Panc1 (cell line): ENCODE data around the gene RBM19. TPM values are rescaled to one million over a fixed set of nuclear protein-coding genes. Genes with fewer than 3 reads are reported as not detected.

Experiments used
- ATAC-seq: fragments of 200-7000 bp; cut with Tn5 transposase; 2 replicates; pipeline ENCODE4 v1.9.1; 2020; ENCODE audit warnings: mild to moderate bottlenecking, moderate library complexity
- BruUV-seq: library from RNA; stranded (reverse); fragments of 400-500 nt; replicated peaks from 2 replicates; lab custom pipeline; 2021; lab: Mats Ljungman, UMichigan
- CTCF ChIA-PET: fragments of 300-600 bp; sonication (Branson Sonifier 250); formaldehyde crosslinking; loops from one replicate; lab custom pipeline; 2022; ENCODE audit warnings: antibody characterized with exemption; lab: Charles Lee
- POLR2A ChIA-PET: fragments of 300-600 bp; sonication (Branson Sonifier 250); formaldehyde crosslinking; loops from one replicate; lab custom pipeline; 2022; ENCODE audit warnings: antibody characterized with exemption; lab: Charles Lee
- DNase-seq: peaks from one replicate; pipeline ENCODE4 v3.0.0-alpha.2; 2010; ENCODE audit warnings: low read depth, low spot score
- H3K27ac ChIP-seq: 2 replicates; pipeline ENCODE4 v1.5.1; 2011; ENCODE audit warnings: mild to moderate bottlenecking, low read length, inconsistent platforms
- H3K27me3 ChIP-seq: fragments of 200-500 bp; sonication (Bioruptor generic); 2 replicates; pipeline ENCODE4 v1.6.0; 2014; ENCODE audit warnings: low read length, inconsistent platforms; ENCODE audit not compliant: control insufficient read depth, insufficient read depth
- H3K36me3 ChIP-seq: fragments of 200-500 bp; sonication (Bioruptor generic); 2 replicates; pipeline ENCODE4 v1.5.1; 2014; ENCODE audit warnings: inconsistent platforms, mild to moderate bottlenecking, low read length, moderate library complexity; ENCODE audit not compliant: control insufficient read depth, insufficient read depth
- H3K4me1 ChIP-seq: 2 replicates; pipeline ENCODE4 v1.5.1; 2011; ENCODE audit warnings: inconsistent platforms, mild to moderate bottlenecking, low read length, moderate library complexity; ENCODE audit not compliant: control insufficient read depth, insufficient read depth
- H3K4me3 ChIP-seq, 2 experiments: 2 replicates each; pipeline ENCODE4 v1.5.1; 2011 to 2012; ENCODE audit warnings: low read depth in 2 of 2, low read length in 2 of 2, mild to moderate bottlenecking in 2 of 2, inconsistent platforms in 1 of 2, moderate library complexity in 1 of 2
- H3K9me3 ChIP-seq: fragments of 200-500 bp; sonication (Bioruptor generic); 2 replicates; pipeline ENCODE4 v1.5.1; 2014; ENCODE audit warnings: low read depth, mild to moderate bottlenecking, inconsistent platforms, low read length, moderate library complexity; ENCODE audit not compliant: control insufficient read depth, insufficient read depth
- CTCF ChIP-seq: fragments of 450-650 bp; IDR thresholded peaks from 2 replicates; pipeline ENCODE4 v1.5.1; 2017; ENCODE audit warnings: mild to moderate bottlenecking
- POLR2AphosphoS5 ChIP-seq: IDR thresholded peaks from 2 replicates; pipeline ENCODE4 v1.6.1; 2012; ENCODE audit warnings: mild to moderate bottlenecking, low read depth, low read length, moderate library complexity
- SIN3A ChIP-seq: IDR thresholded peaks from 2 replicates; pipeline ENCODE4 v1.6.1; 2012; ENCODE audit warnings: low read depth, mild to moderate bottlenecking, low read length, moderate library complexity, borderline replicate concordance; ENCODE audit not compliant: insufficient read depth
- TCF7L2 ChIP-seq: IDR thresholded peaks from 2 replicates; pipeline ENCODE4 v1.6.1; 2011; ENCODE audit warnings: mild to moderate bottlenecking, low read depth, low read length, inconsistent platforms
- in situ Hi-C: cut with HindIII; loops from 2 replicates; pipeline ENCODE4 v1.10.0; 2016; ENCODE audit warnings: low sequenced_read_pairs, low pct_unique_long_range_greater_than_20kb
- intact Hi-C: fragments of 100-400 bp; cut with micrococcal nuclease; formaldehyde crosslinking; loops from one replicate; pipeline ENCODE4 v1.10.0; 2022; ENCODE audit not compliant: unreplicated experiment
- total RNA-seq: library from RNA; stranded (reverse); gene quantifications from one replicate; pipeline ENCODE4 v1.2.1, GENCODE V29; 2021; ENCODE audit not compliant: unreplicated experiment
- TF ChIP-seq, protein P1 (sequence below), 2 experiments: IDR thresholded peaks; 2 replicates each; pipeline ENCODE4 v1.6.1; 2011 to 2012; ENCODE audit warnings: low read depth in 2 of 2, control low read depth in 1 of 2, low read length in 1 of 2, mild to moderate bottlenecking in 1 of 2, moderate library complexity in 1 of 2; ENCODE audit not compliant: insufficient read depth in 1 of 2

RBM19 gene
- total RNA-seq, 1 experiment from 2014 or later, result 44.8 TPM

GRCh38 chr12:113889076-113889475 lies 77.0 kb downstream of the RBM19 start:
- intact Hi-C loops, result no loop called here
- Histone ChIP-seq H3K9me3 (no peaks in the 10 kb centered on the region), H3K27me3 (no peaks in the 10 kb centered on the region), H3K4me1 (no peaks in the 10 kb centered on the region), H3K4me3 (no peak overlapping the region), H3K36me3 (no peaks in the 10 kb centered on the region), H3K27ac (no peak overlapping the region)
- ChIA-PET CTCF (no interaction called here), POLR2A (no interaction called here)
- in situ Hi-C loops, result no loop called here
- BruUV-seq, result no TSS peak
- DNase-seq (no peak), ATAC-seq (no peak)
- TF ChIP-seq CTCF (no peak), TCF7L2 (no peak), SIN3A (no peak), POLR2AphosphoS5 (no peak)
- TF ChIP-seq, protein P1, sequence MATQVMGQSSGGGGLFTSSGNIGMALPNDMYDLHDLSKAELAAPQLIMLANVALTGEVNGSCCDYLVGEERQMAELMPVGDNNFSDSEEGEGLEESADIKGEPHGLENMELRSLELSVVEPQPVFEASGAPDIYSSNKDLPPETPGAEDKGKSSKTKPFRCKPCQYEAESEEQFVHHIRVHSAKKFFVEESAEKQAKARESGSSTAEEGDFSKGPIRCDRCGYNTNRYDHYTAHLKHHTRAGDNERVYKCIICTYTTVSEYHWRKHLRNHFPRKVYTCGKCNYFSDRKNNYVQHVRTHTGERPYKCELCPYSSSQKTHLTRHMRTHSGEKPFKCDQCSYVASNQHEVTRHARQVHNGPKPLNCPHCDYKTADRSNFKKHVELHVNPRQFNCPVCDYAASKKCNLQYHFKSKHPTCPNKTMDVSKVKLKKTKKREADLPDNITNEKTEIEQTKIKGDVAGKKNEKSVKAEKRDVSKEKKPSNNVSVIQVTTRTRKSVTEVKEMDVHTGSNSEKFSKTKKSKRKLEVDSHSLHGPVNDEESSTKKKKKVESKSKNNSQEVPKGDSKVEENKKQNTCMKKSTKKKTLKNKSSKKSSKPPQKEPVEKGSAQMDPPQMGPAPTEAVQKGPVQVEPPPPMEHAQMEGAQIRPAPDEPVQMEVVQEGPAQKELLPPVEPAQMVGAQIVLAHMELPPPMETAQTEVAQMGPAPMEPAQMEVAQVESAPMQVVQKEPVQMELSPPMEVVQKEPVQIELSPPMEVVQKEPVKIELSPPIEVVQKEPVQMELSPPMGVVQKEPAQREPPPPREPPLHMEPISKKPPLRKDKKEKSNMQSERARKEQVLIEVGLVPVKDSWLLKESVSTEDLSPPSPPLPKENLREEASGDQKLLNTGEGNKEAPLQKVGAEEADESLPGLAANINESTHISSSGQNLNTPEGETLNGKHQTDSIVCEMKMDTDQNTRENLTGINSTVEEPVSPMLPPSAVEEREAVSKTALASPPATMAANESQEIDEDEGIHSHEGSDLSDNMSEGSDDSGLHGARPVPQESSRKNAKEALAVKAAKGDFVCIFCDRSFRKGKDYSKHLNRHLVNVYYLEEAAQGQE (IDR thresholded peaks at IDR 0.05; ENCODE audit: insufficient read depth in 1 of 2, low read depth in 2 of 2, low read length in 1 of 2), result no peak

DNA sequence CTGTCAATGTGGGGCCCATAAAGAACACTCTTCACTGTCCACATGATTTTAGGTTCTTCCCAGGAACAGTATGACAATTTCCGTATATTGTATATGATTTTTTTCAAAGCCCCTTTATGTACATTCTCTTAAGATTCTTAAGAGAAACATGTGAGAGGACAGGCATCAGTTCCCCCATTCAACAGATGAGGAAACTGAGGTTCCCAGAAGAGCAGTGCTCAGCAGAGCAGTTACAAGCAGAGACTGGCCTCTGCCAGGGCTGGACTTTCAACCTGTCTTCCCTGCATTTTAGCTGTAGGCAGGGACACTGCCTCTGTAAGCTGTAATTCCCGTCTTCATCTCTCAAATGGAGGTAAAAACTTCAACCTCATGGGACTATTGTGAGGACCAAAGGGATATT lies 77.7 kb downstream of the RBM19 start:
- no peaks in the 10 kb centered on the region for H3K4me1 ChIP-seq
- in situ Hi-C loops, result no loop called here
- no peak for DNase-seq
- no peaks in the 10 kb centered on the region for H3K9me3 ChIP-seq
- no peak for ATAC-seq
- POLR2A ChIA-PET, result no interaction called here
- no peaks in the 10 kb centered on the region for H3K27me3 ChIP-seq
- no TSS peak for BruUV-seq
- CTCF ChIA-PET, result no interaction called here
- intact Hi-C loops, result no loop called here
- no peak overlapping the region for H3K27ac ChIP-seq
- TF ChIP-seq SIN3A (no peak), TCF7L2 (no peak), POLR2AphosphoS5 (no peak), CTCF (no peak)
- TF ChIP-seq, protein P1 (IDR thresholded peaks at IDR 0.05; ENCODE audit: insufficient read depth in 1 of 2, low read depth in 2 of 2, low read length in 1 of 2), result no peak
- no peaks in the 10 kb centered on the region for H3K36me3 ChIP-seq
- no peak overlapping the region for H3K4me3 ChIP-seq
